ENCODE data around the gene FBXO24. TPM values are rescaled to one million over a fixed set of nuclear protein-coding genes. Genes with fewer than 3 reads are reported as not detected.

FBXO24 gene
- total RNA-seq, 3 donors from 2014 or later (not counting 1 experiment from before 2014, with no cell fraction given): 0.45 to 0.94 (median 0.88) TPM

GRCh38 chr7:100599911-100600729, 14.0 kb downstream of the FBXO24 start:
- Mint-ChIP-seq H3K27ac (no peak overlapping the region), H3K4me3 (no peak overlapping the region), H3K9me3 (no peaks in the 10 kb centered on the region), H3K36me3 (no peaks in the 10 kb centered on the region), H3K27me3 (ENCODE audit: low read depth in 2 of 2) (no peaks in the 10 kb centered on the region), H3K4me1 (peaks cover 9 to 20% of the 10 kb centered on the region in 2 donors)
- H3K27me3 ChIP-seq (ENCODE audit: control insufficient read depth, insufficient read depth, low read length): no peaks in the 10 kb centered on the region
- intact Hi-C loops (cut with micrococcal nuclease): loop anchor here (5.0 kb wide), 1 partner anchor 92 kb away; the partner anchor contains the start of gene GIGYF1
- peaks cover 22% of the 10 kb centered on the region for H3K4me1 ChIP-seq (ENCODE audit: control insufficient read depth, insufficient read depth, low read length)
- ATAC-seq: no peak
- no peaks in the 10 kb centered on the region for H3K36me3 ChIP-seq (ENCODE audit: control insufficient read depth, insufficient read depth, low read length)
- H3K9me3 ChIP-seq (ENCODE audit: control insufficient read depth, insufficient read depth, low read length): no peaks in the 10 kb centered on the region
- H3K27ac ChIP-seq (ENCODE audit: low read length): no peak overlapping the region
- no peak for TF ChIP-seq CTCF (IDR thresholded peaks at IDR 0.05)
- DNase-seq: no peak
- 78% methylated on average over 16 of the region's 18 CpGs for WGBS (ENCODE audit: insufficient coverage)
- H3K4me3 ChIP-seq (ENCODE audit: low read length): no peak overlapping the region

GRCh38 chr7:100600730-100601038, 14.6 kb downstream of the FBXO24 start:
- H3K36me3 Mint-ChIP-seq: no peaks in the 10 kb centered on the region
- no peaks in the 10 kb centered on the region for H3K9me3 Mint-ChIP-seq
- H3K27ac ChIP-seq (ENCODE audit: low read length): no peak overlapping the region
- 95% methylated on average over 9 of the region's 9 CpGs for WGBS (ENCODE audit: insufficient coverage)
- peaks cover 15 to 26% of the 10 kb centered on the region in 2 donors for H3K4me1 Mint-ChIP-seq
- H3K4me3 Mint-ChIP-seq: no peak overlapping the region
- H3K9me3 ChIP-seq (ENCODE audit: control insufficient read depth, insufficient read depth, low read length): no peaks in the 10 kb centered on the region
- no peak overlapping the region for H3K27ac Mint-ChIP-seq
- intact Hi-C loops (cut with micrococcal nuclease): loop anchor here (5.0 kb wide), 1 partner anchor 92 kb away; the partner anchor contains the start of gene GIGYF1
- ATAC-seq: no peak
- H3K27me3 Mint-ChIP-seq (ENCODE audit: low read depth in 2 of 2): no peaks in the 10 kb centered on the region
- H3K27me3 ChIP-seq (ENCODE audit: control insufficient read depth, insufficient read depth, low read length): no peaks in the 10 kb centered on the region
- no peak for DNase-seq
- H3K4me1 ChIP-seq (ENCODE audit: control insufficient read depth, insufficient read depth, low read length): peaks cover 28% of the 10 kb centered on the region
- TF ChIP-seq CTCF (IDR thresholded peaks at IDR 0.05): no peak
- H3K36me3 ChIP-seq (ENCODE audit: control insufficient read depth, insufficient read depth, low read length): no peaks in the 10 kb centered on the region
- no peak overlapping the region for H3K4me3 ChIP-seq (ENCODE audit: low read length)

GRCh38 chr7:100602889-100603725, 17.0 kb downstream of the FBXO24 start:
- intact Hi-C loops (cut with micrococcal nuclease): loop anchor here (5.0 kb wide), 1 partner anchor 89 kb away; the partner anchor contains the start of gene GIGYF1
- ATAC-seq: no peak
- Histone ChIP-seq H3K4me1 (ENCODE audit: control insufficient read depth, insufficient read depth, low read length) (peaks cover 32% of the 10 kb centered on the region), H3K27ac (ENCODE audit: low read length) (peak overlapping the region; percentile 86), H3K36me3 (ENCODE audit: control insufficient read depth, insufficient read depth, low read length) (no peaks in the 10 kb centered on the region), H3K27me3 (ENCODE audit: control insufficient read depth, insufficient read depth, low read length) (no peaks in the 10 kb centered on the region), H3K9me3 (ENCODE audit: control insufficient read depth, insufficient read depth, low read length) (no peaks in the 10 kb centered on the region), H3K4me3 (ENCODE audit: low read length) (peak overlapping the region; percentile 53)
- H3K9me3 Mint-ChIP-seq: no peaks in the 10 kb centered on the region
- DNase-seq: no peak
- peak overlapping the region; percentile 94 for H3K4me3 Mint-ChIP-seq
- 85% methylated on average over 13 of the region's 21 CpGs for WGBS (ENCODE audit: insufficient coverage)
- TF ChIP-seq CTCF (IDR thresholded peaks at IDR 0.05): no peak
- no peaks in the 10 kb centered on the region for H3K27me3 Mint-ChIP-seq (ENCODE audit: low read depth in 2 of 2)
- H3K4me1 Mint-ChIP-seq: peaks cover 16 to 28% of the 10 kb centered on the region in 2 donors
- H3K36me3 Mint-ChIP-seq: no peaks in the 10 kb centered on the region
- peak overlapping the region; percentile 89 to 94 for H3K27ac Mint-ChIP-seq

Measured in natural killer cell (primary cell).